ENCODE results near the gene WDR74. TPM values are rescaled to one million over a fixed set of nuclear protein-coding genes. Genes with fewer than 3 reads are reported as not detected.

The WDR74 gene
- total RNA-seq, 1 experiment from 2014 or later: 110 TPM

- Mint-ChIP-seq H3K27ac (no peak overlapping the region), H3K36me3 (peaks cover 57% of the 10 kb centered on the region), H3K27me3 (ENCODE audit: low read depth) (no peaks in the 10 kb centered on the region), H3K9me3 (no peaks in the 10 kb centered on the region), H3K4me3 (no peak overlapping the region), H3K4me1 (peaks cover 12% of the 10 kb centered on the region)
- CTCF ChIA-PET: no interaction called here
- ATAC-seq: no peak
- POLR2A ChIA-PET: no interaction called here
- TF ChIP-seq OVOL2 (CRISPR knock-in tag; IDR thresholded peaks at IDR 0.05; ENCODE audit: borderline replicate concordance): no peak
- TF ChIP-seq USF2 (CRISPR knock-in tag; IDR thresholded peaks at IDR 0.05): no peak
- TF ChIP-seq TEAD4 (CRISPR knock-in tag; IDR thresholded peaks at IDR 0.05): no peak
- no peak for TF ChIP-seq SMAD3 (CRISPR knock-in tag; IDR thresholded peaks at IDR 0.05; ENCODE audit: borderline replicate concordance)
- TF ChIP-seq GRHL2 (CRISPR knock-in tag; IDR thresholded peaks at IDR 0.05; ENCODE audit: insufficient replicate concordance, severe bottlenecking): no peak
- TF ChIP-seq E2F4 (CRISPR knock-in tag; IDR thresholded peaks at IDR 0.05; ENCODE audit: borderline replicate concordance, low read depth): no peak
- no peak for TF ChIP-seq HMGA2 (CRISPR knock-in tag; IDR thresholded peaks at IDR 0.05)
- TF ChIP-seq, protein P1, sequence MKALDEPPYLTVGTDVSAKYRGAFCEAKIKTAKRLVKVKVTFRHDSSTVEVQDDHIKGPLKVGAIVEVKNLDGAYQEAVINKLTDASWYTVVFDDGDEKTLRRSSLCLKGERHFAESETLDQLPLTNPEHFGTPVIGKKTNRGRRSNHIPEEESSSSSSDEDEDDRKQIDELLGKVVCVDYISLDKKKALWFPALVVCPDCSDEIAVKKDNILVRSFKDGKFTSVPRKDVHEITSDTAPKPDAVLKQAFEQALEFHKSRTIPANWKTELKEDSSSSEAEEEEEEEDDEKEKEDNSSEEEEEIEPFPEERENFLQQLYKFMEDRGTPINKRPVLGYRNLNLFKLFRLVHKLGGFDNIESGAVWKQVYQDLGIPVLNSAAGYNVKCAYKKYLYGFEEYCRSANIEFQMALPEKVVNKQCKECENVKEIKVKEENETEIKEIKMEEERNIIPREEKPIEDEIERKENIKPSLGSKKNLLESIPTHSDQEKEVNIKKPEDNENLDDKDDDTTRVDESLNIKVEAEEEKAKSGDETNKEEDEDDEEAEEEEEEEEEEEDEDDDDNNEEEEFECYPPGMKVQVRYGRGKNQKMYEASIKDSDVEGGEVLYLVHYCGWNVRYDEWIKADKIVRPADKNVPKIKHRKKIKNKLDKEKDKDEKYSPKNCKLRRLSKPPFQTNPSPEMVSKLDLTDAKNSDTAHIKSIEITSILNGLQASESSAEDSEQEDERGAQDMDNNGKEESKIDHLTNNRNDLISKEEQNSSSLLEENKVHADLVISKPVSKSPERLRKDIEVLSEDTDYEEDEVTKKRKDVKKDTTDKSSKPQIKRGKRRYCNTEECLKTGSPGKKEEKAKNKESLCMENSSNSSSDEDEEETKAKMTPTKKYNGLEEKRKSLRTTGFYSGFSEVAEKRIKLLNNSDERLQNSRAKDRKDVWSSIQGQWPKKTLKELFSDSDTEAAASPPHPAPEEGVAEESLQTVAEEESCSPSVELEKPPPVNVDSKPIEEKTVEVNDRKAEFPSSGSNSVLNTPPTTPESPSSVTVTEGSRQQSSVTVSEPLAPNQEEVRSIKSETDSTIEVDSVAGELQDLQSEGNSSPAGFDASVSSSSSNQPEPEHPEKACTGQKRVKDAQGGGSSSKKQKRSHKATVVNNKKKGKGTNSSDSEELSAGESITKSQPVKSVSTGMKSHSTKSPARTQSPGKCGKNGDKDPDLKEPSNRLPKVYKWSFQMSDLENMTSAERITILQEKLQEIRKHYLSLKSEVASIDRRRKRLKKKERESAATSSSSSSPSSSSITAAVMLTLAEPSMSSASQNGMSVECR (CRISPR knock-in tag; IDR thresholded peaks at IDR 0.05; ENCODE audit: borderline replicate concordance): no peak
- TF ChIP-seq NFATC4 (CRISPR knock-in tag; IDR thresholded peaks at IDR 0.05): no peak
- TF ChIP-seq, protein P2, sequence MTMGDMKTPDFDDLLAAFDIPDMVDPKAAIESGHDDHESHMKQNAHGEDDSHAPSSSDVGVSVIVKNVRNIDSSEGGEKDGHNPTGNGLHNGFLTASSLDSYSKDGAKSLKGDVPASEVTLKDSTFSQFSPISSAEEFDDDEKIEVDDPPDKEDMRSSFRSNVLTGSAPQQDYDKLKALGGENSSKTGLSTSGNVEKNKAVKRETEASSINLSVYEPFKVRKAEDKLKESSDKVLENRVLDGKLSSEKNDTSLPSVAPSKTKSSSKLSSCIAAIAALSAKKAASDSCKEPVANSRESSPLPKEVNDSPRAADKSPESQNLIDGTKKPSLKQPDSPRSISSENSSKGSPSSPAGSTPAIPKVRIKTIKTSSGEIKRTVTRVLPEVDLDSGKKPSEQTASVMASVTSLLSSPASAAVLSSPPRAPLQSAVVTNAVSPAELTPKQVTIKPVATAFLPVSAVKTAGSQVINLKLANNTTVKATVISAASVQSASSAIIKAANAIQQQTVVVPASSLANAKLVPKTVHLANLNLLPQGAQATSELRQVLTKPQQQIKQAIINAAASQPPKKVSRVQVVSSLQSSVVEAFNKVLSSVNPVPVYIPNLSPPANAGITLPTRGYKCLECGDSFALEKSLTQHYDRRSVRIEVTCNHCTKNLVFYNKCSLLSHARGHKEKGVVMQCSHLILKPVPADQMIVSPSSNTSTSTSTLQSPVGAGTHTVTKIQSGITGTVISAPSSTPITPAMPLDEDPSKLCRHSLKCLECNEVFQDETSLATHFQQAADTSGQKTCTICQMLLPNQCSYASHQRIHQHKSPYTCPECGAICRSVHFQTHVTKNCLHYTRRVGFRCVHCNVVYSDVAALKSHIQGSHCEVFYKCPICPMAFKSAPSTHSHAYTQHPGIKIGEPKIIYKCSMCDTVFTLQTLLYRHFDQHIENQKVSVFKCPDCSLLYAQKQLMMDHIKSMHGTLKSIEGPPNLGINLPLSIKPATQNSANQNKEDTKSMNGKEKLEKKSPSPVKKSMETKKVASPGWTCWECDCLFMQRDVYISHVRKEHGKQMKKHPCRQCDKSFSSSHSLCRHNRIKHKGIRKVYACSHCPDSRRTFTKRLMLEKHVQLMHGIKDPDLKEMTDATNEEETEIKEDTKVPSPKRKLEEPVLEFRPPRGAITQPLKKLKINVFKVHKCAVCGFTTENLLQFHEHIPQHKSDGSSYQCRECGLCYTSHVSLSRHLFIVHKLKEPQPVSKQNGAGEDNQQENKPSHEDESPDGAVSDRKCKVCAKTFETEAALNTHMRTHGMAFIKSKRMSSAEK (CRISPR knock-in tag; IDR thresholded peaks at IDR 0.05; ENCODE audit: borderline replicate concordance): no peak
- TF ChIP-seq ZNF232 (CRISPR knock-in tag; IDR thresholded peaks at IDR 0.05): no peak
- TF ChIP-seq MAX (CRISPR knock-in tag; IDR thresholded peaks at IDR 0.05): no peak
- TF ChIP-seq MYBL2 (CRISPR knock-in tag; IDR thresholded peaks at IDR 0.05): no peak
- TF ChIP-seq ZNF219 (CRISPR knock-in tag; IDR thresholded peaks at IDR 0.05; ENCODE audit: borderline replicate concordance): no peak
- TF ChIP-seq, protein P3, sequence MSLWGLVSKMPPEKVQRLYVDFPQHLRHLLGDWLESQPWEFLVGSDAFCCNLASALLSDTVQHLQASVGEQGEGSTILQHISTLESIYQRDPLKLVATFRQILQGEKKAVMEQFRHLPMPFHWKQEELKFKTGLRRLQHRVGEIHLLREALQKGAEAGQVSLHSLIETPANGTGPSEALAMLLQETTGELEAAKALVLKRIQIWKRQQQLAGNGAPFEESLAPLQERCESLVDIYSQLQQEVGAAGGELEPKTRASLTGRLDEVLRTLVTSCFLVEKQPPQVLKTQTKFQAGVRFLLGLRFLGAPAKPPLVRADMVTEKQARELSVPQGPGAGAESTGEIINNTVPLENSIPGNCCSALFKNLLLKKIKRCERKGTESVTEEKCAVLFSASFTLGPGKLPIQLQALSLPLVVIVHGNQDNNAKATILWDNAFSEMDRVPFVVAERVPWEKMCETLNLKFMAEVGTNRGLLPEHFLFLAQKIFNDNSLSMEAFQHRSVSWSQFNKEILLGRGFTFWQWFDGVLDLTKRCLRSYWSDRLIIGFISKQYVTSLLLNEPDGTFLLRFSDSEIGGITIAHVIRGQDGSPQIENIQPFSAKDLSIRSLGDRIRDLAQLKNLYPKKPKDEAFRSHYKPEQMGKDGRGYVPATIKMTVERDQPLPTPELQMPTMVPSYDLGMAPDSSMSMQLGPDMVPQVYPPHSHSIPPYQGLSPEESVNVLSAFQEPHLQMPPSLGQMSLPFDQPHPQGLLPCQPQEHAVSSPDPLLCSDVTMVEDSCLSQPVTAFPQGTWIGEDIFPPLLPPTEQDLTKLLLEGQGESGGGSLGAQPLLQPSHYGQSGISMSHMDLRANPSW (CRISPR knock-in tag; conservative IDR thresholded peaks at IDR 0.05; ENCODE audit: low read depth): no peak
- TF ChIP-seq GABPB1 (CRISPR knock-in tag; IDR thresholded peaks at IDR 0.05): no peak
- TF ChIP-seq ZNF416 (CRISPR knock-in tag; IDR thresholded peaks at IDR 0.05): no peak
- DNase-seq (ENCODE audit: low spot score): no peak
Measured at GRCh38 chr11:62801071-62801470, 38.3 kb downstream of the WDR74 start.

All from WTC11 (cell line).